OCI-LY1 (cell line): ENCODE measurements around the gene EIF3L.

Experiments
- EZH2 ChIP-seq: fragments of 200-600 bp; sonication (generic), shearing (Covaris generic); IDR thresholded peaks from 2 replicates; pipeline ENCODE4 v1.8.0; 2017; ENCODE audit warnings: borderline replicate concordance, mixed run types, mild to moderate bottlenecking, antibody characterized with exemption, low read length, moderate library complexity, mixed read lengths
- TF ChIP-seq, protein P1 (sequence below): fragments of 200-600 bp; sonication (generic), shearing (Covaris generic); IDR thresholded peaks from 2 replicates; pipeline ENCODE4 v1.5.1; 2017; ENCODE audit warnings: mild to moderate bottlenecking, antibody characterized with exemption, low read length, moderate library complexity, mixed read lengths

DNA sequence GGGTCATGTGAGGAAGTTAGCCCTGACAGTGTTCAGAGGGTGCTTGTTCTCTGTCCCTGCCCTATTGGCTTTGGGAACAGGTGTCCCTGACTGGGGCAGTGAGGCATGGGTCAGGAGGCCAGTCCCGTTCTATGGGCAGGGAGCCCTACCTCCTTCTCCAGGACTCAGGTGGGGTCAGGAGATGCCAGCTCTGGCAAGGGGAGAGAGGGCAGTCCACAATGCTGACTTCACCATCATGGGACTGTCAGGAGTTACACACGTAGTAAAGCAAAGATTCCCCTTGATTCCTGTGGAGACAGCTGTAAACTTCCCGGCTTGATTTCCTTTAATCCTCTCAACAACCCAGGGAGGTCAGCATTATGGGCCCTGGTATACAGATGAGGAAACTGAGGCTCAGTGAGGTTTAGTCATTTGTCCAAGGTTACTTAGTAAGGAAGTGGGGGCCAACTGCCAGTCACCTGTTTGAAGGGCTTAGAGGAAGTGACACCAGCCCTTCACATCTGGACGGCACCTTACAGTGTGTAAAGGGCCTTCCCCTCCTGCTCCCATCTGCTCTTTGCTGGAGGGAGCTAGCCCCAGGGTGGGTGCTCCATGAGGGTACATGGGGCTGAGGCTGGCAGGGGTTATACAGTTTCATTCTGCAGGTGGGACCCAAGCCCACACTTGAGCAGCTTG lies 68.8 kb downstream of the EIF3L start:
- TF ChIP-seq, protein P1, sequence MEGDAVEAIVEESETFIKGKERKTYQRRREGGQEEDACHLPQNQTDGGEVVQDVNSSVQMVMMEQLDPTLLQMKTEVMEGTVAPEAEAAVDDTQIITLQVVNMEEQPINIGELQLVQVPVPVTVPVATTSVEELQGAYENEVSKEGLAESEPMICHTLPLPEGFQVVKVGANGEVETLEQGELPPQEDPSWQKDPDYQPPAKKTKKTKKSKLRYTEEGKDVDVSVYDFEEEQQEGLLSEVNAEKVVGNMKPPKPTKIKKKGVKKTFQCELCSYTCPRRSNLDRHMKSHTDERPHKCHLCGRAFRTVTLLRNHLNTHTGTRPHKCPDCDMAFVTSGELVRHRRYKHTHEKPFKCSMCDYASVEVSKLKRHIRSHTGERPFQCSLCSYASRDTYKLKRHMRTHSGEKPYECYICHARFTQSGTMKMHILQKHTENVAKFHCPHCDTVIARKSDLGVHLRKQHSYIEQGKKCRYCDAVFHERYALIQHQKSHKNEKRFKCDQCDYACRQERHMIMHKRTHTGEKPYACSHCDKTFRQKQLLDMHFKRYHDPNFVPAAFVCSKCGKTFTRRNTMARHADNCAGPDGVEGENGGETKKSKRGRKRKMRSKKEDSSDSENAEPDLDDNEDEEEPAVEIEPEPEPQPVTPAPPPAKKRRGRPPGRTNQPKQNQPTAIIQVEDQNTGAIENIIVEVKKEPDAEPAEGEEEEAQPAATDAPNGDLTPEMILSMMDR, result no peak
- no peak for TF ChIP-seq EZH2
